CD8-positive, alpha-beta memory T cell (primary cell): Measurements from ENCODE around the gene COL27A1. TPM values are rescaled to one million over a fixed set of nuclear protein-coding genes. Genes with fewer than 3 reads are reported as not detected.
"Not testable (repeated sequence)": the region's sequence is repeated elsewhere in the genome, so short reads cannot be mapped to it uniquely, and the experiment has no call there.

Experiments
- CTCF ChIA-PET: fragments of 350-600 bp; sonication (Branson Sonifier 250); formaldehyde crosslinking; loops from one replicate; lab custom pipeline; 2021; ENCODE audit warnings: antibody characterized with exemption; lab: Charles Lee
- POLR2A ChIA-PET: fragments of 350-600 bp; sonication (Branson Sonifier 250); formaldehyde crosslinking; loops from one replicate; lab custom pipeline; 2021; ENCODE audit warnings: antibody characterized with exemption; lab: Charles Lee
- DNase-seq, 5 donors: peaks; one replicate each; pipeline versions ENCODE4 v3.0.0 to v3.0.0-alpha.2; 2020 to 2022; ENCODE audit warnings: mixed read lengths in 1 of 5
- H3K27ac ChIP-seq: one replicate; pipeline ENCODE4 v1.7.0; 2013; ENCODE audit warnings: low read depth, mild to moderate bottlenecking, low read length, moderate library complexity
- H3K27me3 ChIP-seq: 2 replicates; pipeline ENCODE4 v1.7.0; 2013; ENCODE audit warnings: low read length, mild to moderate bottlenecking; ENCODE audit not compliant: insufficient read depth, poor library complexity, severe bottlenecking
- H3K36me3 ChIP-seq: 2 replicates; pipeline ENCODE4 v1.7.0; 2013; ENCODE audit warnings: mild to moderate bottlenecking, low read length, moderate library complexity; ENCODE audit not compliant: insufficient read depth
- H3K4me1 ChIP-seq: 2 replicates; pipeline ENCODE4 v1.7.0; 2013; ENCODE audit warnings: mild to moderate bottlenecking, low read length, moderate library complexity; ENCODE audit not compliant: insufficient read depth
- H3K4me3 ChIP-seq: 2 replicates; pipeline ENCODE4 v1.7.0; 2013; ENCODE audit warnings: mild to moderate bottlenecking, low read length
- H3K9me3 ChIP-seq: 2 replicates; pipeline ENCODE4 v1.7.0; 2013; ENCODE audit warnings: mild to moderate bottlenecking, low read length
- H3K27ac Mint-ChIP-seq, 8 donors: one replicate each; pipeline ENCODE4 v1.8.0; 2020 to 2021; ENCODE audit warnings: mixed read lengths in 8 of 8, mild to moderate bottlenecking in 6 of 8, inconsistent platforms in 3 of 8, moderate library complexity in 3 of 8
- H3K27me3 Mint-ChIP-seq, 2 donors: one replicate each; pipeline ENCODE4 v1.8.0; 2020 to 2021; ENCODE audit warnings: mixed read lengths in 2 of 2, mild to moderate bottlenecking in 1 of 2, moderate library complexity in 1 of 2
- H3K36me3 Mint-ChIP-seq, 3 donors: one replicate each; pipeline ENCODE4 v1.8.0; 2020 to 2021; ENCODE audit warnings: mixed read lengths in 3 of 3, inconsistent platforms in 1 of 3, mild to moderate bottlenecking in 1 of 3
- H3K4me1 Mint-ChIP-seq, 3 donors: one replicate each; pipeline ENCODE4 v1.8.0; 2020 to 2021; ENCODE audit warnings: mixed read lengths in 3 of 3, inconsistent platforms in 1 of 3, mild to moderate bottlenecking in 1 of 3
- H3K4me3 Mint-ChIP-seq, 7 donors: one replicate each; pipeline ENCODE4 v1.8.0; 2020 to 2021; ENCODE audit warnings: mixed read lengths in 7 of 7, mild to moderate bottlenecking in 6 of 7, moderate library complexity in 4 of 7, inconsistent platforms in 2 of 7
- H3K9me3 Mint-ChIP-seq, 5 donors: one replicate each; pipeline ENCODE4 v1.8.0; 2020 to 2022; ENCODE audit warnings: mixed read lengths in 5 of 5, mild to moderate bottlenecking in 3 of 5, moderate library complexity in 2 of 5, inconsistent platforms in 1 of 5
- polyA plus RNA-seq: library from polyadenylated mRNA; unstranded; fragments of 300-500 nt; fragmentation: Illumina TruSeq; gene quantifications from one replicate; pipeline ENCODE4 v1.2.3, GENCODE V29; 2021
- total RNA-seq, 2 experiments: library from RNA; stranded (reverse); gene quantifications; one replicate each; pipeline ENCODE4 v1.2.3, GENCODE V29; 2021

Gene COL27A1
- total and polyA plus RNA-seq, 3 experiments from 2014 or later = 0.86 to 1.6 TPM; not detected in 1

- Mint-ChIP-seq H3K27me3 (peaks cover 10 to 29% of the 10 kb centered on the region in 2 donors), H3K4me1 (no peaks in the 10 kb centered on the region), H3K36me3 (no peaks in the 10 kb centered on the region), H3K9me3 (no peaks in the 10 kb centered on the region), H3K27ac (peak overlapping the region in 1 of 8 donors; percentile 29), H3K4me3 (no peak overlapping the region)
- H3K9me3 ChIP-seq = no peaks in the 10 kb centered on the region
- H3K27ac ChIP-seq = no peak overlapping the region
- no peaks in the 10 kb centered on the region for H3K27me3 ChIP-seq
- ChIA-PET POLR2A (no interaction called here), CTCF (no interaction called here)
- H3K36me3 ChIP-seq = no peaks in the 10 kb centered on the region
- peak in 1 of 5 donors; percentile 15 for DNase-seq
- no peaks in the 10 kb centered on the region for H3K4me1 ChIP-seq
- no peak overlapping the region for H3K4me3 ChIP-seq
These were observed 161.4 kb downstream of the COL27A1 start for GRCh38 chr9:114316605-114317230.

- ChIA-PET CTCF (no interaction called here), POLR2A (no interaction called here)
- no peak for DNase-seq
These were observed 162.5 kb downstream of the COL27A1 start for GRCh38 chr9:114317665-114318357.

GRCh38 chr9:114318416-114318815 lies 163.1 kb downstream of the COL27A1 start:
- peak in 1 of 5 donors; percentile 13 for DNase-seq
- Histone ChIP-seq H3K36me3 (no peaks in the 10 kb centered on the region), H3K27me3 (no peaks in the 10 kb centered on the region), H3K4me3 (no peak overlapping the region), H3K27ac (no peak overlapping the region), H3K9me3 (no peaks in the 10 kb centered on the region), H3K4me1 (no peaks in the 10 kb centered on the region)
- Mint-ChIP-seq H3K36me3 (no peaks in the 10 kb centered on the region), H3K27me3 (peaks cover 10 to 36% of the 10 kb centered on the region in 2 donors), H3K9me3 (no peaks in the 10 kb centered on the region), H3K4me3 (no peak overlapping the region), H3K4me1 (no peaks in the 10 kb centered on the region), H3K27ac (peak overlapping the region in 1 of 8 donors; percentile 43)
- ChIA-PET CTCF (no interaction called here), POLR2A (no interaction called here)

More at GRCh38 chr9:114317665-114318357, 162.5 kb downstream of the COL27A1 start:
- Mint-ChIP-seq H3K4me1 (no peaks in the 10 kb centered on the region), H3K36me3 (no peaks in the 10 kb centered on the region), H3K27me3 (peaks cover 10 to 36% of the 10 kb centered on the region in 2 donors), H3K9me3 (no peaks in the 10 kb centered on the region), H3K4me3 (no peak overlapping the region), H3K27ac (no peak overlapping the region)
- no peak overlapping the region for H3K27ac ChIP-seq
- H3K36me3 ChIP-seq = no peaks in the 10 kb centered on the region
- H3K4me1 ChIP-seq = no peaks in the 10 kb centered on the region
- H3K9me3 ChIP-seq = no peaks in the 10 kb centered on the region
- H3K4me3 ChIP-seq = no peak overlapping the region
- H3K27me3 ChIP-seq = no peaks in the 10 kb centered on the region

- no peak overlapping the region for H3K4me3 Mint-ChIP-seq
- no peaks in the 10 kb centered on the region for H3K4me1 Mint-ChIP-seq
- H3K27me3 Mint-ChIP-seq = peaks cover 10 to 36% of the 10 kb centered on the region in 2 donors
- H3K36me3 Mint-ChIP-seq = no peaks in the 10 kb centered on the region
- no peaks in the 10 kb centered on the region for H3K36me3 ChIP-seq
- no peaks in the 10 kb centered on the region for H3K27me3 ChIP-seq
- H3K4me3 ChIP-seq = no peak overlapping the region
- CTCF ChIA-PET = no interaction called here
- DNase-seq = no peak
- H3K27ac ChIP-seq = no peak overlapping the region
- POLR2A ChIA-PET = no interaction called here
- no peaks in the 10 kb centered on the region for H3K9me3 Mint-ChIP-seq
- H3K27ac Mint-ChIP-seq = no peak overlapping the region
- H3K9me3 ChIP-seq = no peaks in the 10 kb centered on the region
- H3K4me1 ChIP-seq = no peaks in the 10 kb centered on the region
These were observed 163.8 kb downstream of the COL27A1 start for GRCh38 chr9:114319147-114319546.

GRCh38 chr9:114320710-114321109 lies 165.4 kb downstream of the COL27A1 start:
- H3K4me3 Mint-ChIP-seq, CTCF ChIA-PET, H3K4me1 Mint-ChIP-seq, H3K36me3 ChIP-seq, H3K27ac ChIP-seq, H3K9me3 Mint-ChIP-seq, H3K4me3 ChIP-seq, H3K27me3 ChIP-seq, H3K9me3 ChIP-seq, POLR2A ChIA-PET, H3K4me1 ChIP-seq, H3K27ac Mint-ChIP-seq, H3K36me3 Mint-ChIP-seq: not testable (repeated sequence)
- peak in 1 of 5 donors; percentile 16 for DNase-seq
- H3K27me3 Mint-ChIP-seq = peaks cover 10 to 36% of the 10 kb centered on the region in 2 donors

GRCh38 chr9:114321759-114322158 lies 166.4 kb downstream of the COL27A1 start:
- no peaks in the 10 kb centered on the region for H3K4me1 Mint-ChIP-seq
- peak overlapping the region in 1 of 7 donors; percentile 40 for H3K4me3 Mint-ChIP-seq
- H3K36me3 Mint-ChIP-seq = no peaks in the 10 kb centered on the region
- Histone ChIP-seq H3K27ac (no peak overlapping the region), H3K27me3 (no peaks in the 10 kb centered on the region), H3K4me3 (no peak overlapping the region), H3K4me1 (no peaks in the 10 kb centered on the region), H3K36me3 (no peaks in the 10 kb centered on the region), H3K9me3 (no peaks in the 10 kb centered on the region)
- H3K9me3 Mint-ChIP-seq = no peaks in the 10 kb centered on the region
- ChIA-PET CTCF (no interaction called here), POLR2A (no interaction called here)
- no peak overlapping the region for H3K27ac Mint-ChIP-seq
- DNase-seq = no peak
- peaks cover 10 to 28% of the 10 kb centered on the region in 2 donors for H3K27me3 Mint-ChIP-seq

- H3K4me3 ChIP-seq, DNase-seq, H3K27me3 ChIP-seq, POLR2A ChIA-PET, H3K36me3 ChIP-seq, H3K4me1 Mint-ChIP-seq, H3K9me3 ChIP-seq, CTCF ChIA-PET, H3K36me3 Mint-ChIP-seq, H3K9me3 Mint-ChIP-seq, H3K4me1 ChIP-seq, H3K27ac ChIP-seq: not testable (repeated sequence)
- H3K4me3 Mint-ChIP-seq = peak overlapping the region in 1 of 7 donors; percentile 6
- peak overlapping the region in 1 of 8 donors; percentile 17 for H3K27ac Mint-ChIP-seq
- peaks cover 10 to 27% of the 10 kb centered on the region in 2 donors for H3K27me3 Mint-ChIP-seq
These were observed 167.0 kb downstream of the COL27A1 start for GRCh38 chr9:114322160-114322818.

GRCh38 chr9:114322831-114323531 lies 167.6 kb downstream of the COL27A1 start, which contains the start of gene ORM1:
Gene ORM1 (plus strand): TSS chr9:114323098. CDS start chr9:114323134, 36 bp downstream.
- H3K36me3 ChIP-seq, H3K4me1 ChIP-seq, H3K4me3 ChIP-seq, CTCF ChIA-PET, H3K27ac ChIP-seq, DNase-seq, H3K27me3 ChIP-seq, POLR2A ChIA-PET, H3K4me1 Mint-ChIP-seq, H3K9me3 Mint-ChIP-seq, H3K9me3 ChIP-seq, H3K36me3 Mint-ChIP-seq: not testable (repeated sequence)
- peaks cover 10 to 23% of the 10 kb centered on the region in 2 donors for H3K27me3 Mint-ChIP-seq
- H3K4me3 Mint-ChIP-seq = peak within 1 kb of the TSS in 1 of 7 donors; percentile 40
- H3K27ac Mint-ChIP-seq = peak within 1 kb of the TSS in 1 of 8 donors; percentile 17
